Central memory CD8-positive, alpha-beta T cell (primary cell): ENCODE data around the gene GUK1.
A peak's percentile ranks its signal among the peaks of the same experiment; 100 is the strongest.
"Not testable (repeated sequence)": the region's sequence is repeated elsewhere in the genome, so short reads cannot be mapped to it uniquely, and the experiment has no call there.

Experiments used
- ATAC-seq: fragments of 150-1000 bp; cut with Tn5 transposase; replicated peaks from 2 replicates; pipeline ENCODE4 v1.10.0; 2022; ENCODE audit warnings: mild to moderate bottlenecking, moderate FRiP score, moderate number of reproducible peaks; ENCODE audit not compliant: poor library complexity, severe bottlenecking; ENCODE audit errors: extremely low read depth
- DNase-seq, 2 donors: peaks; one replicate each; pipeline ENCODE4 v3.0.0; 2021; ENCODE audit warnings: low spot score in 2 of 2
- H3K27ac Mint-ChIP-seq: one replicate; pipeline ENCODE4 v1.8.0; 2022; ENCODE audit warnings: low read depth, mild to moderate bottlenecking, moderate library complexity, mixed read lengths
- H3K27me3 Mint-ChIP-seq: one replicate; pipeline ENCODE4 v1.8.0; 2022; ENCODE audit warnings: mixed read lengths
- H3K36me3 Mint-ChIP-seq: one replicate; pipeline ENCODE4 v1.8.0; 2022; ENCODE audit warnings: mild to moderate bottlenecking, moderate library complexity, mixed read lengths; ENCODE audit not compliant: insufficient read depth
- H3K4me1 Mint-ChIP-seq: one replicate; pipeline ENCODE4 v1.8.0; 2022; ENCODE audit warnings: mixed read lengths
- H3K4me3 Mint-ChIP-seq: one replicate; pipeline ENCODE4 v1.8.0; 2022; ENCODE audit warnings: mild to moderate bottlenecking, moderate library complexity, mixed read lengths
- H3K9me3 Mint-ChIP-seq: one replicate; pipeline ENCODE4 v1.8.0; 2022; ENCODE audit warnings: mixed read lengths

Gene GUK1

GRCh38 chr1:228176461-228177182 lies 36.5 kb downstream of the GUK1 start:
- no peak overlapping the region for H3K4me3 Mint-ChIP-seq
- peaks cover 16% of the 10 kb centered on the region for H3K4me1 Mint-ChIP-seq
- ATAC-seq, result no peak
- H3K36me3 Mint-ChIP-seq, result peaks cover 25% of the 10 kb centered on the region
- no peak overlapping the region for H3K27ac Mint-ChIP-seq
- H3K27me3 Mint-ChIP-seq, result no peaks in the 10 kb centered on the region
- H3K9me3 Mint-ChIP-seq, result no peaks in the 10 kb centered on the region
- no peak for DNase-seq

GRCh38 chr1:228177183-228177475 lies 37.0 kb downstream of the GUK1 start:
- Mint-ChIP-seq H3K27me3 (no peaks in the 10 kb centered on the region), H3K9me3 (no peaks in the 10 kb centered on the region), H3K27ac (no peak overlapping the region), H3K4me3 (no peak overlapping the region), H3K4me1 (peaks cover 16% of the 10 kb centered on the region), H3K36me3 (peaks cover 28% of the 10 kb centered on the region)
- ATAC-seq (no peak), DNase-seq (no peak)

- no peak overlapping the region for H3K27ac Mint-ChIP-seq
- no peak overlapping the region for H3K4me3 Mint-ChIP-seq
- ATAC-seq, result no peak
- peaks cover 28% of the 10 kb centered on the region for H3K36me3 Mint-ChIP-seq
- no peaks in the 10 kb centered on the region for H3K27me3 Mint-ChIP-seq
- no peak for DNase-seq
- no peaks in the 10 kb centered on the region for H3K9me3 Mint-ChIP-seq
- H3K4me1 Mint-ChIP-seq, result peaks cover 8% of the 10 kb centered on the region
Measured at GRCh38 chr1:228177721-228178710, 37.9 kb downstream of the GUK1 start.

GRCh38 chr1:228178737-228179684 lies 38.9 kb downstream of the GUK1 start:
- Mint-ChIP-seq H3K36me3 (peaks cover 26% of the 10 kb centered on the region), H3K4me3 (no peak overlapping the region), H3K4me1 (peaks cover 13% of the 10 kb centered on the region), H3K9me3 (no peaks in the 10 kb centered on the region), H3K27ac (peak overlapping the region; percentile 24), H3K27me3 (no peaks in the 10 kb centered on the region)
- DNase-seq (no peak), ATAC-seq (no peak)

GRCh38 chr1:228180271-228180958 lies 40.3 kb downstream of the GUK1 start:
- Mint-ChIP-seq H3K4me1 (peaks cover 18% of the 10 kb centered on the region), H3K27ac (no peak overlapping the region), H3K27me3 (no peaks in the 10 kb centered on the region), H3K36me3 (peaks cover 19% of the 10 kb centered on the region), H3K9me3 (no peaks in the 10 kb centered on the region), H3K4me3 (no peak overlapping the region)
- DNase-seq (no peak), ATAC-seq (no peak)

- ATAC-seq (no peak), DNase-seq (no peak)
- Mint-ChIP-seq H3K27ac (no peak overlapping the region), H3K36me3 (peaks cover 18% of the 10 kb centered on the region), H3K4me3 (no peak overlapping the region), H3K4me1 (peaks cover 25% of the 10 kb centered on the region), H3K27me3 (no peaks in the 10 kb centered on the region), H3K9me3 (no peaks in the 10 kb centered on the region)
Measured at GRCh38 chr1:228180959-228181644, 41.0 kb downstream of the GUK1 start.

- DNase-seq (no peak), ATAC-seq (no peak)
- peaks cover 28% of the 10 kb centered on the region for H3K4me1 Mint-ChIP-seq
- H3K27me3 Mint-ChIP-seq, result no peaks in the 10 kb centered on the region
- H3K9me3 Mint-ChIP-seq, result no peaks in the 10 kb centered on the region
- peaks cover 18% of the 10 kb centered on the region for H3K36me3 Mint-ChIP-seq
- no peak overlapping the region for H3K27ac Mint-ChIP-seq
- H3K4me3 Mint-ChIP-seq, result no peak overlapping the region
Measured at GRCh38 chr1:228181645-228182034, 41.6 kb downstream of the GUK1 start.

GRCh38 chr1:228182296-228183030 lies 42.4 kb downstream of the GUK1 start:
- H3K36me3 Mint-ChIP-seq, result peaks cover 18% of the 10 kb centered on the region
- peaks cover 28% of the 10 kb centered on the region for H3K4me1 Mint-ChIP-seq
- no peaks in the 10 kb centered on the region for H3K27me3 Mint-ChIP-seq
- H3K27ac Mint-ChIP-seq, result peak overlapping the region; percentile 55
- no peak for DNase-seq
- no peak overlapping the region for H3K4me3 Mint-ChIP-seq
- no peaks in the 10 kb centered on the region for H3K9me3 Mint-ChIP-seq
- peak; percentile 4 for ATAC-seq

- H3K36me3 Mint-ChIP-seq, result peaks cover 17% of the 10 kb centered on the region
- no peak for DNase-seq
- no peaks in the 10 kb centered on the region for H3K9me3 Mint-ChIP-seq
- H3K27ac Mint-ChIP-seq, result no peak overlapping the region
- no peak overlapping the region for H3K4me3 Mint-ChIP-seq
- no peak for ATAC-seq
- no peaks in the 10 kb centered on the region for H3K27me3 Mint-ChIP-seq
- peaks cover 35% of the 10 kb centered on the region for H3K4me1 Mint-ChIP-seq
Measured at GRCh38 chr1:228184152-228184551, 44.1 kb downstream of the GUK1 start.

GRCh38 chr1:228185641-228185965 lies 45.5 kb downstream of the GUK1 start:
- no peaks in the 10 kb centered on the region for H3K9me3 Mint-ChIP-seq
- peaks cover 35% of the 10 kb centered on the region for H3K4me1 Mint-ChIP-seq
- peak overlapping the region; percentile 60 for H3K4me3 Mint-ChIP-seq
- H3K27ac Mint-ChIP-seq, result peak overlapping the region; percentile 77
- DNase-seq, result peak in 1 of 2 donors; percentile 63
- no peaks in the 10 kb centered on the region for H3K27me3 Mint-ChIP-seq
- H3K36me3 Mint-ChIP-seq, result peaks cover 18% of the 10 kb centered on the region
- peak; percentile 98 for ATAC-seq

- not testable (repeated sequence) for H3K9me3 Mint-ChIP-seq, H3K4me3 Mint-ChIP-seq, H3K36me3 Mint-ChIP-seq, H3K27me3 Mint-ChIP-seq, DNase-seq, ATAC-seq
- Mint-ChIP-seq H3K27ac (peak overlapping the region; percentile 48), H3K4me1 (peaks cover 25% of the 10 kb centered on the region)
Measured at GRCh38 chr1:228188249-228188648, 48.2 kb downstream of the GUK1 start.
